ENCODE results near the gene SLC29A1.

DNA sequence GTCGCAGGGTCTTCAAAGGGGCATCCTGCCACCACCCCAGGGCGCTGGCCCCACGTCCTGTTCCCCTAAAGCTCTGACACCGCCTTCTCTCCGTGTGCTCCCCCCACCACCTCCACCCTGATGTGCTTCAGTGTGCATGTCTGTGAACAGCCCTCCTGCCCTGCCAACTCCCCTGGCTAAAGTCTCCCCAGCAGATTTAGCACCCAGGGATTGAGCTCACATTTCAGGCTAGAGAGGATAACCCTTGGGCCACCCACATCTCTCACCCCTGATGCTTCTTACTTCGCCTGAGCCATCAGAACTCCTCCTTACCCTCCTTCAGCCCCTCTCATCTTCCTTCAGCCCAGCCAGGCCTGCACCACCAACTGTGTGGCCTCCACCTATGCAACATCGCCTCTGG is 54.4 kb downstream of the SLC29A1 start:
- TF ChIP-seq, protein P1, sequence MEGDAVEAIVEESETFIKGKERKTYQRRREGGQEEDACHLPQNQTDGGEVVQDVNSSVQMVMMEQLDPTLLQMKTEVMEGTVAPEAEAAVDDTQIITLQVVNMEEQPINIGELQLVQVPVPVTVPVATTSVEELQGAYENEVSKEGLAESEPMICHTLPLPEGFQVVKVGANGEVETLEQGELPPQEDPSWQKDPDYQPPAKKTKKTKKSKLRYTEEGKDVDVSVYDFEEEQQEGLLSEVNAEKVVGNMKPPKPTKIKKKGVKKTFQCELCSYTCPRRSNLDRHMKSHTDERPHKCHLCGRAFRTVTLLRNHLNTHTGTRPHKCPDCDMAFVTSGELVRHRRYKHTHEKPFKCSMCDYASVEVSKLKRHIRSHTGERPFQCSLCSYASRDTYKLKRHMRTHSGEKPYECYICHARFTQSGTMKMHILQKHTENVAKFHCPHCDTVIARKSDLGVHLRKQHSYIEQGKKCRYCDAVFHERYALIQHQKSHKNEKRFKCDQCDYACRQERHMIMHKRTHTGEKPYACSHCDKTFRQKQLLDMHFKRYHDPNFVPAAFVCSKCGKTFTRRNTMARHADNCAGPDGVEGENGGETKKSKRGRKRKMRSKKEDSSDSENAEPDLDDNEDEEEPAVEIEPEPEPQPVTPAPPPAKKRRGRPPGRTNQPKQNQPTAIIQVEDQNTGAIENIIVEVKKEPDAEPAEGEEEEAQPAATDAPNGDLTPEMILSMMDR (IDR thresholded peaks at IDR 0.05; ENCODE audit: low read depth, low read length) = no peak
- TF ChIP-seq POLR2A (IDR thresholded peaks at IDR 0.05; ENCODE audit: extremely low read depth, insufficient read length) (no peak), MYC (IDR thresholded peaks at IDR 0.05; ENCODE audit: low read depth, low read length) (no peak)
